ENCODE data around the gene NDUFAF7.
"Not testable (repeated sequence)": the region's sequence is repeated elsewhere in the genome, so short reads cannot be mapped to it uniquely, and the experiment has no call there.

The NDUFAF7 gene

GRCh38 chr2:37276291-37276690, 44.8 kb downstream of the NDUFAF7 start:
- in situ Hi-C loops (cut with MboI; ENCODE audit: low sequenced_read_pairs) = no loop called here

DNA sequence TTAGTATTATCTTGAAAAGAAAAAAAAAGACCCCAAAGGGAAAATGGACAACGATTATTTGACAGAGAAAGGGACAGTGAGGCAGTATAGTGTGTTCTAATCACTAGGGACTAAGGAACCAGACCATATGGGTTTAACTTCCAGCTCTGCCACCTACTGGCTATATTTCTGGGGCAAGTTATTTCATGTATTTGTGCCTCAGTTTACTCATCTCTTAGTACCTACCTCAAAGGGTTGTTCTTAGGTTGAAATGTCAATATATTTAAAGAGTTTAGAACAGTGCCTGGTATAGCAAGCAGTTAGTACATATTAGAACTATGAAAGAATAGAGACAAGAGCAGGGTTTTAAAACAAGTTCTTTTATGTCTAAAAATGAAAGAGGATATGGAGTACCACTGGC, 50.5 kb downstream of the NDUFAF7 start:
- in situ Hi-C loops (cut with MboI; ENCODE audit: low sequenced_read_pairs) = no loop called here

GRCh38 chr2:37282746-37283145, 51.3 kb downstream of the NDUFAF7 start:
- in situ Hi-C loops (cut with MboI; ENCODE audit: low sequenced_read_pairs) = no loop called here

DNA sequence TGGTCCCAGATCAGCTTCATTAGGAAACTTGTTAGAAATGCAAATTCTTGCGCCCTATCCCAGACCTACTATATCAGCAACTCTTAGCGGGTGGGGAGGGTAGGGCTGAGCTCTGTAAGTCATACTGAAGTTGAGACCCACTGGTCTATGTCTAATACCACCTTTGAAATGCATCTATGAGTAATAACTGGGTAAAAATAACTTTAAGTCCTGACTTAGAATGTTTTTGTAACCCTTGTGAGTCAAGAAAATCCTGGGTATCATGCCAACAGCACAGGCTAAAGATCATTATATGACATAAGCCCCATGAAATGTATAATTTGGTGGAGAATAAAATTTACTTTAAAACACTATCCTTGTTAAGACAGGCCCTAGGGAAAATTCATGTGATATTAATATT, 51.7 kb downstream of the NDUFAF7 start:
- in situ Hi-C loops (cut with MboI; ENCODE audit: low sequenced_read_pairs) = no loop called here

- in situ Hi-C loops (cut with MboI; ENCODE audit: low sequenced_read_pairs) = no loop called here
These were observed 52.9 kb downstream of the NDUFAF7 start for GRCh38 chr2:37284381-37284780.

DNA sequence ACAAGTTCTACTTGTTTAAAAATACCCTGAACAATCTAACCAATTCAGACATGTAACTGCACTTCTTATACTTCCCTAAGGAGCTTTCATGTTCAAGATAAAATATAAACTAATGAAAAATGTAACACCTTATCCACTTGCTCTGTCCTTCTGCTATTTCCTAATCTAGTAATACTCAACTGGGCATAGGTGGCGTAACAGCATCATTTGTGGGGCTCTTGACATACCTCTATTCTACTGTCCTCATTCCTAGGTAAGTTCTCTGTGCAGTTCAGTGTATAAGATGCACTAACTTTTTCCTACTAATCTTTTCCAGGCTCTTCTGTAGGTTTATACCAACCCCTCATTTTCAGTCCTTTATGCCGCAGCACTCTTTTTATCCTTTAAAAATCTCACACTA, 56.5 kb downstream of the NDUFAF7 start:
- in situ Hi-C loops (cut with MboI; ENCODE audit: low sequenced_read_pairs) = no loop called here

- in situ Hi-C loops (cut with MboI; ENCODE audit: low sequenced_read_pairs) = no loop called here
These were observed 60.2 kb downstream of the NDUFAF7 start for GRCh38 chr2:37291680-37292079.

DNA sequence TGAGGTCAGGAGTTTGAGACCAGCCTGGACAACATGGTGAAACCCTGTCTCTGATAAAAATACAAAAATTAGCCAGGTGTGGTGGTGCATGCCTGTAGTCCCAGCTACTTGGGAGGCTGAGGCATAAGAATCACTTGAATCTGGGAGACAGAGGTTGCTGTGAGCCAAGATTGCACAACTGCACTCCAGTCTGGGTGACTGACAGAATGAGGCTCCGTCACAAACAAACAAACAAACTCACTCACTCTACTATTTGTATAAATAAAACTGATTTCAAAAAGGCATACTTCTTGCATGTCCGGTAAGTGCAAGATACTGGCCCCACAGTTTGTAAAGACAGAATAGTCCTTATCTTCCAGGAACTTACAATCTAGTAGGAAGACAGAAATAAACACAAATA, 63.4 kb downstream of the NDUFAF7 start:
- in situ Hi-C loops (cut with MboI; ENCODE audit: low sequenced_read_pairs) = not testable (repeated sequence)

DNA sequence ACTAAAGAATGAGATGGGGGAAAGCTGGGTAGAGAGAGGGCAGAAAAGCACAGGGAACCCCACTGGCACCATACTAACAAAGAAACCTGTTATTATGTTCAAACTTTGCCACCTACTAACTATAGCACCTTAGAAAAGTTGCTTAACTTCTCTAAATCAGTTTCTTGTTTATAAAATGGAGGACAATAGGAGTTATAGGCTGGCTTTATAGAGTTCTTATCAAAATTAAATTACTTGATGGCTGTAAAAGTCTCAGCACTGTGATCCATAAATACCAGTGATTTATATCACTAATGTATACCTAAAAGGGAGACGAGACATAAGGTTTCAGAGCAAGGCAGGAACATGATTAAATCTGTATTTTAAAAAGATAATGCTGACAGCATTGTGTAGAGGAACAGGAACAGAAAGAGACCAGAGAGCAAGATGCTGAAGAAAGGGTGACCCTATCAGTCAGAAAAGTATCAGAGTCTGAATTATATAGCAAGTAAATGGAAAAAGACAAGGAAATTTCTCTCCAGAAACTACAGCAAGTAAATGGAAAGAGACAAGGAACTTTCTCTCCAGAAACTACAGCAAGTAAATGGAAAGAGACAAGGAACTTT, 64.1 kb downstream of the NDUFAF7 start:
- in situ Hi-C loops (cut with MboI; ENCODE audit: low sequenced_read_pairs) = no loop called here

GRCh38 chr2:37297632-37298031, 66.2 kb downstream of the NDUFAF7 start:
- in situ Hi-C loops (cut with MboI; ENCODE audit: low sequenced_read_pairs) = no loop called here

Measured in hTERT RPE-1 (cell line).